GM19397 (cell line): ENCODE data around the gene ABO.
"Not testable (repeated sequence)": the region's sequence is repeated elsewhere in the genome, so short reads cannot be mapped to it uniquely, and the experiment has no call there.

Source experiments
- ATAC-seq: cut with Tn5 transposase; IDR thresholded peaks from one replicate; pipeline ENCODE4 v1.9.1; 2021; ENCODE audit warnings: mild to moderate bottlenecking, moderate library complexity; ENCODE audit not compliant: unreplicated experiment

Gene ABO

DNA sequence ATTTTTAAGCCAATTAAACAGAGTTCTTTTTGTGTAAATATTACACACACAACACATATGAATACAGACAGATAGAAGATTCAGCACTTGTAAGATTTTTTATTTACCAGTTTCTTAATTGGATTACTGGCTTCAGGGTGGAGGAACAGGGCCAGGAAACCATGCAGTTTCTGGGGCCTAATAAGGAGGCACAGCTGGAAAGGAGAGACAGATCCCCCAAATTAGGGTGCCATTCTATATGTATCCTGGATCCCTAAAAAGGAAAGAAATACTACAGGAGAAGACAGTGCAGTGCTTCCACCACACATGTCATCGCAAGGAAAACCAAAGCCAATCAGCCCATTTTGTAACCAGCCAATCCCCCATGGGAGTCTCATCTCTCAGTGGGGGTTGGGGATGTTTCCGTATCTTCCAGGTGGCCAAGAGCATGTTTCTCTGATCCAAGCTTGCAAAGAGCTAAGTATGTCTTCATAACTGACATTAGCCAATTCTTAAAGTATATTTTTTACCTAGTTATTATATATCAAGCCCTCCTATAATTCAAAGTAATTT lies 15.8 kb upstream of the ABO start:
- no peak for ATAC-seq

DNA sequence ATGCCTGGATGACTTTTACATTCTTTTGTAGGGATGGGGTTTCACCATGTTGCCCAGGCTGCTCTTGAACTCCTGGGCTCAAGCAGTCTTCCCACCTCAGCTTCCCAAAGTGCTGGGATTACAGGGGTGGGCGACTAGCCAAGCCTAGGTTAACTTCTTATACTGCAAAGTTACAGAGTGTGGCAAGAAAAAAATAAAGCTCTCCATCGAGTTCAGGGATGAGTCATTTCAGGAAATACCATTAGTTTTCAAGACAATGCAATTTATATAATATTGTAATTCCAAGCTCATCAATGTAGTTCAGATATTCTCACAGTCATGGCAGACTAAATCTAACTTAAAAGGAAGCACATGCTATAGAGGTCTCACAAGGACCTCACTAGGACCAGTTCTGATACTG lies 11.5 kb upstream of the ABO start:
- no peak for ATAC-seq

DNA sequence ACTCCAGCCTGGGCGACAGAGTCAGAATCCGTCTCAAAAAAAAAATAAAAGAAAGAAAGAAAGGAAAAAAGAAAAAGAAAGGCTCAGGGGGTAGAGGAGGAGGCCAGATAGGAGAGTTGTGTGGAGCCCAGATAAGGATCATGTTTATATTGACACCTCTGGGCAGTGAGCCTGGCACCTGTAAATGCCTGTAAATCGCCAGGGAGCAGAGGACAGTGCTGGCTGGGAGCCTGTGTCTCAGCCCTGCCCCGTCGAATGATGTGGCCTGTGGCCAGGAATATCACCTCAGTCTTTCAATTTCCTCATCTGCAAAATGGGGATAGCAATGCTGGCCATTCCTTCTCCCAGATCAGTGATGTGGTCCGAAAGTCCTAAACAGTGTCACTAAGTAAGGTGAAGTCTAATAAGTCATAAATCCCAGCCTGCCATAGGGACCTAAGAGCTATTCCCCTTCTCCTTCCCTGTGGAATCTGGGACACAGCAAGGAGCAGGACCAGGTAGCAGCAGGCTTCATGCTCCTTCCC lies 10.3 kb upstream of the ABO start:
- ATAC-seq: no peak

DNA sequence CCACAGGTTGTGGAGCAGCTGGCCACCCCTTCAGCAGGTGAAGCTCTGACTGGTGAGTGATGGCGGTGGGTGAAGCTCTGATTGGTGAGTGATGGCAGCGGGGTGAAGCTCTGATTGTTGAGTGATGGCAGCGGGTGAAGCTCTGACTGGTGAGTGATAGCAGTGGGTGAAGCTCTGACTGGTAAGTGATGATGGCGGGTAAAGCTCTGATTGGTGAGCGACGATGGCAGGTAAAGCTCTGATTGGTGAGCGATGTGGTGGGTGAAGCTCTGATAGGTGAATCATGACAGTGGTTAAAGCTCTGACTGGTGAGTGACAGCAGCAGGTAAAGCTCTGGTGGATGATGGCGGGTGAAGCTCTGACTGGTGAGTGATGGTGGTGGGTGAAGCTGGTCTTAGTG lies 9.4 kb upstream of the ABO start:
- ATAC-seq: no peak

DNA sequence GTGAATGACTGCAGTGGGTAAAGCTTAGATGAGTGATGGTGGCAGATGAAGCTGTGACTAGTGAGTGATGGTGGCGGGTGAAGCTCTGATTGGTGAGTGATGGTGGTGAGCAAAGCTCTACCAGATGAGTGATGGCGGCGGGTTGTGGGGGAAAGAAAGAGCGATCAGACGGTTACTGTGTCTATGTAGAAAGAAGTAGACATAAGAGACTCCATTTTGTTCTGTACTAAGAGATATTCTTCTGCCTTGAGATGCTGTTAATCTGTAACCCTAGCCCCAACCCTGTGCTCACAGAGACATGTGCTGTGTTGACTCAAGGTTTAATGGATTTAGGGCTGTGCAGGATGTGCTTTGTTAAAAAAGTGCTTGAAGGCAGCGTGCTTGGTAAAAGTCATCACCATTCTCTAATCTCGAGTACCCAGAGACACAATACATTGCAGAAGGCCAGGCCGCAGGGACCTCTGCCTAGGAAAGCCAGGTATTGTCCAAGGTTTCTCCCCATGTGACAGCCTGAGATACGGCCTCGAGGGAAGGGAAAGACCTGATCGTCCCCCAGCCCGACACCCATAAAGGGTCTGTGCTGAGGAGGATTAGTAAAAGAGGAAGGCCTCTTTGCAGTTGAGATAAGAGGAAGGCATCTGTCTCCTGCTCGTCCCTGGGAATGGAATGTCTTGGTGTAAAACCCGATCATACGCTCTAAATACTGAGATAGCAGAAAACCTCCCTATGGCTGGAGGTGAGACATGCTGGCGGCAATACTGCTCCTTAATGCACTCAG lies 8.4 kb upstream of the ABO start:
- not testable (repeated sequence) for ATAC-seq

DNA sequence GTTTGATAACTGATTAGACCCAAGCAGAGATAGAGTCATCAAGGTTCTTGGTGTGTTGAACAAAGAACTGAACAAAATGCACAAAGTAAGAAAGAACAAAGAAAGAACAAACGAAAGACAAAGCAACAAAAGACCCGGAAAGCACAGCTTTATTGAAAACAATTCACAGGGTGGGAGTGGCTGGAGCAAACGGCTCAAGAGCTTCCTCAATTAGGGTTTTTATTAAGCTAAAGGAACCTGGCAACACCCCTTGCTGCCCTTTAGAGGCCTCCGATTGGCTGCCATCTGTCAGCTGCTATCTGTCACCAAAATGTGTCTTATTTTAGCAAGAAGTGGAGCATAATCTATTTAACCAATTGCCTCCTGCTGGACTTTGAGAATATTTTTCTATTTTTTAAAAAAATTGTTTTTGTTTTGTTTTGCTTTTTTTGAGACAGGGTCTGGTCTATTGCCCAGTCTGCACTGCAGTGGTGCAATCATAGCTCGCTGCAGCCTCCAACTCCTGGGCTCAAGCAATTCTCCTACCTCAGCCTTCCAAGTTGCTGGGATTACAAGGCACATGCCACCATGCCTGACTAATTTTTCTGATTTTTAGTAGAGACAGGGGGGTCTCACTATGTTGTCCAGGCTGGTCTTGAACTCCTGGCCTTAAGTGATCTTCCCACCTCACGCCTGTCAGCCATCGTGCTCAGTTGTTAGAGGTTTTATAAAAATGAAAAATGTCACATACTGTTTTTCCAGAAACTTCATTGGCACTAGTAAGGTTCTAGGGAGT lies 7.7 kb upstream of the ABO start:
- ATAC-seq: no peak

DNA sequence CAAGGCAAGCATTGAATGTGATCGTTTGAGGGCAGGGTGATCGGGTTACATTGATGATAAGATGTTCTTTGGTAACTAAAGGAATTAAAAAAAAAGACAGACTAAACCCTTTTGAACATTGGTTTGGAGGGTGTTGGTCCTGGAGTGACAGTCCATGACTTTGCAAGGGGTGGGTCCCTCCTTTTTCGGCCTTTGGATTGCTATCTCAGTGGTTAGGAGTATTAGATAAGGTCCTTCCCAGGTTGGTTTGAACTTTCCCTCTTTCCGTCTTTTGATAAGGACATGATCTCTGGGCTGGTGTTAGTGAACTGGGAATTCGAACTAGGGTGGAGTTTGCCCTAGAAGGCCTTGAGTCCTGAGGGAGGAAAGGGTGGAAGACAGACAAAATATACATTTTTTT lies 5.4 kb upstream of the ABO start:
- no peak for ATAC-seq

DNA sequence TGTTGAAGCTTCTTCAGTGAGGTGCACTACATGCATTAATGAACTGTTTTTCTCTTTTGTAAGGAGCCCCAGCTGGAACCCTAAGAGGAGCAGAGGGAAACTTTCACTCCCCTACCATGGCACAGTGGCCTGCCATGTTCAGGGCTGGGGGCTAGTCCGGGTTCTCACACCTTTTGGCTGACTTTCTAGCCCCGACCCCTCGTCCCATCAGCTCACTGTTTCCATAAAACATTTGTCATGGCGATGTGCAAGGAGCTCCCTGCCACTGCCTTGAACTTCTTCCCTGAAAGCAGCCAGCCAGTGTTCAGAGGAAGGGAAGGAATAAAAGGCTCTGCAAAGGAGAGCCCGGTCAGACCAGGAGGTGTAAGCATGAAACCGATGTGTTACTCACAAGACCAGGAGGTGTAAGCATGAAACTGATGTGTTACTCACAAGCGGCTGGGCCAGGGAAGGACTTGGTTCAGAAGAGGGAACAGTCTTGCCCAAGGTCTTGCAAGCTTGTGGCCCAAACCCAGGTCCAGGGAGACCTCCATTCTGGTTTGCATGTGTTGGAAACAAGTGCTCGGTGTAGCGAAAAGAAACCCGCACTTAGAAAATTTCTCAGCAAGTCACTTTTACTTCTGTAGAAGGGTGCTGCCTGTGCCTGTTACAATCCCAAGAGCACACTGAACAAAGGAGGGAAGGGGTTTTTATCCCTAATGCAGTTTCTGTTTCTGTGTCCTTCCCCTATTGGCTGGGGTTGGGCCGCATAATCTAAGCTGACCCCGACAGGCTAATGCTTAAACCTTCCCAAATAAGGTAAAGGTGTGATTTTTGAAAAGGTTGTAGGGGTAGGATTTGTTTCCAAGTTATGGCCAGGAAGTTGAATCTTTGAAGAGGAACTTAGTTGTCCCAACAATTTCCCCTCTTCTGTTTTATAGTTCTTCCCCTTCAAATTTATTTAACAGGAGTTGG lies 3.4 kb upstream of the ABO start:
- ATAC-seq: no peak

DNA sequence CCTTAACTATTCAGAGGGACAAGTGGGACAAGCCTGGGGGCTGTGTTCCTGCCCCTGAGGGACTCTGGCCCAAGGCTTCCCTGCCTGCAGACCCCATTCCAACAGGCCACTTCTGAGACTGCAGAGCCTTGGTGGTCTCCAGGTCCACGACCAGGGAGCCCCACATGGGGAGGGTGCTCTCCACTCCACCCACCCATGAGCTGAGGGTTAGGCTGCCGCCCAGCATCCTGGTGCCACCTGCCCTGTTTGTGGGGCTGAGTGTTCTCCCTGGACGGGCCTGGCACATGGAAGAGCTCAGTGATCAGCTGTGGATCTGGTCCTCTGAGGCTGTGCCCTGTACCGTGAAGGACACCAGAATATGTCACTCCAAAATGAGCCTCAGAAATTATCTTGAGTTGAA lies 2.5 kb upstream of the ABO start:
- no peak for ATAC-seq

DNA sequence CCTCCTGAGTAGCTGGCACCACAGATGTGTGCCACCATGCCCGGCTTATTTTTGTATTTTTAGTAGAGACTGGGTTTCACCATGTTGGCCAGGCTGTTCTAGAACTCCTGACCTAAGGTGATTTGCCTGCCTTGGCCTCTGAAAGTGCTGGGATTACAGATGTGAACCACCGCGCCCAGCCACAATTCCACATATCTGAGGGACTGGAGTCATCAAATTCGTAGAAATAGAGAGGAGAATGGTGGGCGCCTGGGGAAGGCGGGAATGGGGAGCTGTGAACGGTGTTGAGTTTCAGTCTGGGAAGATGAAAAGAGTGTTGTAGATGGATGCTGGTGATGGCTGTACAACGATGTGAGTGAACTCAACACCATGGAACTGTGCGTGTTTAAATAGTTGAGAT lies 1.9 kb upstream of the ABO start:
- ATAC-seq: no peak

DNA sequence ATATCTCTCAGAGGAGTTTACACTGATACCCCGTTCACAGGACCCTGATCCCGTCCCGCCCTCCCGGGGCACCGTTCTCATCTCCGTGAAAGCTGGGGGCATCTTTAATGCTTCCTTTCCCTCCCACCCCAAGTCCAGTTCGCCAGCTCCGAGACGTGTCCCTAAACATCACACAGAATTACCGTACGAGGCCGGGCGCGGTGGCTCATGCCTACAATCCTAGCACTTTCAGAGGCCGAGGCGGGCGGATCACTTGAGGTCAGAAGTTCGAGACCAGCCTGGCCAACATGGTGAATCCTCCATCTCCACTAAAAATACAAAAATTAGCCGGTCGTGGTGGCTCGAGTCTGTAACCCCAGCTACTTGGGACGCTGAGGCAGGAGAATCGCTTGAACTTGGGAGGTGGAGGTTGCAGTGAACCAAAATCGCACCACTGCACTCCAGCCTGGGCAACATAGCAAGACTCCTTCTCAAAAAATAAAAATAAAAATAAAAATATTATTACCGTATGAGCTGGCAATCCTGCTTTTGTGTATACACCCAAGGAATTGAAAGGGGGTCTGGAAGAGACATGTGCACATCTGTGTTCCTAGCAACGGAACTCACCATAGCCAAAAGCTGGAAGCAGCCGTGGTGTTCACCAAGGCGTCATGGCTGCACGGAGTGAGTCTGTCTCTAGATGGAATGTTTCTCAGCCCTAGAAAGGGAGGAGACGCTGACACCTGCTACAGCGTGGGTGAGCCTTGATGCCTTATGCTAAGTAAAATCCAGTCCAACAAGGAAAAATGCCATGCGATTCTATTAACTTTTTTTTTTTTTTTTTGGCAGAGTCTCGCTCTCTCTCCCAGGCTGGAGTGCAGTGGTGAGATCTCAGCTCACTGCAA lies 1.2 kb upstream of the ABO start:
- no peak for ATAC-seq

DNA sequence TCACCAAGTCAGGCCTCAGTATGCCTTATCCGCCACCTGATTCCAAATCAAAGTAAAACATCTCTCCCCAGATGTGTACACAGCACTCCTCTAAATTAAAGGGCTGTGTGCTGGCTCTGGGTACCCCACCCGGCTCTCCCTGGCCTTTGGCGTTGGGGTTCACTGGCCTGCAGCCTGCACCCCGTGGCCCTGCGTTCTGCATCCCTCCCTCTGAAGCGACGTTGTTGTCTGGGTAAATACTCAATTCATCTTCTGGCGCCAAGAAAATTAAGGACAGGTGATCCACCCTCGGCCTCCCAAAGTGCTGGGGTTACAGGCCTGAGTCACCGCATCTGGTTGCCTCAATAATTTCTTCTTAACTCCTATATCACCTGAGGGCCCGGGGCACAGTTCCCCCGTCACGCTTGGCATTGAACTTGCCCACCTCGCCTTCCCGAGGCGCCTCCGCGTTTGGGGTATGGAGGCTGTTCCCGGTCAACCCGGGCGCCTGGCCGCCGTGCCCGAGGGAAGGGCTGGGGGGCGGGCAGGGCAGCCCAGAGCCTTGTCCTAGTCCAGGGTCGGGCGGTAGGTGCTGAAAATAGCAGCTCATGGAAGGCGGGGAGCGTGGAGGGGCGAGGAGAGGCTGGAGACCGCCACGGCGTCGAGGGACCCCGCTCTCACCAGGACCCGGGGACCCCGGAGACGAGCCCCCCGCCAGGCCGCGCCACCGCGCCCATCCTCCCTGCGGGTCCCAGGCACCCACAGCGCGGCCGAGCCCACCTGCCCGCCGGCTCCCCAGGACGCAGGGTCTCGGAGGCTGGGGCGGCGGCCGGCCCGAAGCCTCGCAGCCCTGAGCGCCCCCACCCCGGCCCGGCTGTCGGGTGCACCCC lies 531 bp downstream of the ABO start:
- no peak for ATAC-seq

DNA sequence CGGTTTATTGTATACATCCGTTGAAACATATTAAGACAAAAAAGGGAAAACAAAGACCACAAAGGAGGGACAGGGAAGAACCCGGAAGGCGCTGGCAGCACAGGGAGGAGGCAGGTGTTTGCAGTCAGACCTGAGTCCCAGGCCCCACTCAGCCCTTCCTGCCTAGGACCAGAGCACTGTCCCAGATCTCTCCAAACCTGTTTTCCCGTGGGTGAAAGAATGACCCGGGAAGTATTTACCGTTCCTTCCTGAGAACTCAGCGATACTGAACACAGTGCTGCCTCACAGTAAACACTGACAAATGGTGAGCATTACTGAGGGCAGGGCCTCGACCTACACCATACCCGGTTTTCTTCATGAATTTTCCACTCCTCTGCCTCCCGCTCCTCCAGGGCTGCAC lies 1.2 kb downstream of the ABO start:
- no peak for ATAC-seq

DNA sequence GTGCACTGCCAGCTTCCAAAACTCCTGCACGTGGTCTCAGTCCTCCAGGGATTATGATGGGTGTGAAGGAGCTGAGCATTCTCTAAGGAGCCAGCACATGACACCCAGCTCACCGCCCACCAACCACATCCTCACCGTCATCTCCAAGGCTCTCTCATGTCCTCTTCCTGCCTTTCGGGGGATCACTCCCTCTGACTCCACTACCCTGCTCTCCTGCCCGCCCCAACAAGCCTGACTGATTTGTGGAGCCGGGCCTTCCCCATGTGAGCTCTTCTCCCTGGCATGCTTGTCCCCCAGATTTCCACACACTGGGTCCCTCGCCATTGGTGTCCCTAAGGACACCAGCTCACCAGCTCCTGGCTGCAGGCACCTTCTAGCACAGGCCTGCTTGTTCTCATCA lies 1.9 kb downstream of the ABO start:
- no peak for ATAC-seq

DNA sequence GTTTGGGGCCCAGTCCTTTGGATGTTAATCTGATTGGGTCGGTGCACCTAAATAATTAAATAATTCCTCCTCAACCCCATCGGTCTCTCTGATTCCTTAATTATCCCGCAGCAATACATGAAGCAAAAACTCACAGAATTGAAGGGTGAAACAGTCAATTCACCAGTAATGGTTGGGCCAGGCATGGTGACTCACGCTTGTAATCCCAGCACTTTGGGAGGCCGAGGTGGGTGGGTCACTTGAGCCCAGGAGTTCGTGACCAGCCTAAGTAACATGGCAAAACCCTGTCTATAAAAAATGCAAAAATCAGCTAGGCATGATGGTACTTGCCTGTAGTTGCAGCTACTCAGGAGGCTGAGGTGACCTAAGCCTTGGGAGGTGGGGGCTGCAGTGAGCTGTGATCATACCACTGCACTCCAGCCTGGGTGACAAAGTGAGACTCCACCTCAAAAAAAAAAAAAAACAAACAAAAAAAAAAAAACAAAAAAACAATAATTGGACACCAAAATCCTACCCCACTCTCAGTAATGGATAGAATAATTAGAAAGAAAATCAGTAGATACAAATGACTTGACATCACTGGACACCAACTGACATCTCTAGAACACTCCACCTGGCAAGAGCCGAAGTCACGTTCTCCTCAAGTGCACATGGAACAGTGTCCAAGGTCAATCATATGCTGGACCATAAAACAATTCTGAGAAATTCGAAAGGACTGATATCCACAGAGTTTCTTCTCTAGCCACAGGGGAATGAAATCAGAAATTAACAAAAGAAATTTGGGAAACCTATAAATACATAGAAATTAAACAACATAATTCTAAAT lies 5.3 kb downstream of the ABO start:
- no peak for ATAC-seq

DNA sequence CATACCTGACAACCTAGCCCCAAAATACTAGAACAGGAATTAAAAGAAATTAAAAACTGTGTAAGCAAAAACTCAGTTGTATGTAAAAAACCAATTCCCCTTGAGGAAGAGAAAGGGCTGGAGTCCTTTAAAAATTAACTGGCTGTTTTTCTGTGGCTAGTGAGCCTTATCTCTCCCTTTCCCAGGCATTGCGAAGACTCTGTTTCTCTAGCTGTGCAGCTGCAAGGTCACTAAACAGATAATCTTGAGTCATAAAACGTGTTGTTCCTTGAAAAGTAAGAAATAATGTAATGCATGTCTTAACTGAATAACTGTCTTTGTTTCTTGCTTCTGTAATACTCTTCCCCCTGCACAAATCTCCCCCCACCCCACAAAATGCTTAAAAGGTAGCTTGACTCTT lies 5.9 kb downstream of the ABO start:
- ATAC-seq: not testable (repeated sequence)

DNA sequence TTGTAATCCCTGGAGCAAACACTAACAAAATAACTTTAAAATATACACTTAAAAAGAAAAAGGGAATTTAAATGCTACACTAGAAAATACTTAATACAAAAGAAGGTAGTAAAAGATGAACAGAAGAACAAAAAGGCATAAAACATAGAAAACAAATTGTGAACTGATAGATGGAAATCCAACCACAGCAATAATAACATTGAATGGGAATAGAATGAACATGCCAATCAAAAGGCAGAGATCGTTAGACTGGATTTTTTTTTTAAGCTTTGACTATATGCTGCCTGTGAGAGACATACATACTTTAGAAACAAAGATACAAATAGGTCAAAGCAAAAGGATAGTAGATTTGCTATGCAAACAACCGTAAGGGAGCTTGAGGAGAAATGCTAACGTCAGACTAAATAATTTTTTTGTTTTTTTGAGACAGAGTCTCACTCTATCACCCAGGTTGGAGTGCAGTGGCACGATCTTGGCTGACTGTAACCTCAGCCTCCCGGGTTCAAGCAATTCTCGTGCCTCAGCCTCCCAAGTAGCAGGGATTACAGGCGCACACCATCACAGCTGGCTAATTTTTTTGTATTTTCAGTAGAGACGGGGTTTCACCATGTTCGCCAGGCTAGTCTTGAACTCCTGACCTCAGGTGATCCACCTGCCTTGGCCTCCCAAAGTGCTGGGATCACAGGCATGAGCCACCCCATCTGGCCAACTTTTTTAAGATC lies 6.5 kb downstream of the ABO start:
- ATAC-seq: no peak
